Measurements from ENCODE around the gene LCE5A. TPM values are rescaled to one million over a fixed set of nuclear protein-coding genes. Genes with fewer than 3 reads are reported as not detected.

Gene LCE5A
- total and polyA plus RNA-seq, 2 donors (not counting 3 experiments of a cell fraction or from before 2014, with no cell fraction given), result not detected

DNA sequence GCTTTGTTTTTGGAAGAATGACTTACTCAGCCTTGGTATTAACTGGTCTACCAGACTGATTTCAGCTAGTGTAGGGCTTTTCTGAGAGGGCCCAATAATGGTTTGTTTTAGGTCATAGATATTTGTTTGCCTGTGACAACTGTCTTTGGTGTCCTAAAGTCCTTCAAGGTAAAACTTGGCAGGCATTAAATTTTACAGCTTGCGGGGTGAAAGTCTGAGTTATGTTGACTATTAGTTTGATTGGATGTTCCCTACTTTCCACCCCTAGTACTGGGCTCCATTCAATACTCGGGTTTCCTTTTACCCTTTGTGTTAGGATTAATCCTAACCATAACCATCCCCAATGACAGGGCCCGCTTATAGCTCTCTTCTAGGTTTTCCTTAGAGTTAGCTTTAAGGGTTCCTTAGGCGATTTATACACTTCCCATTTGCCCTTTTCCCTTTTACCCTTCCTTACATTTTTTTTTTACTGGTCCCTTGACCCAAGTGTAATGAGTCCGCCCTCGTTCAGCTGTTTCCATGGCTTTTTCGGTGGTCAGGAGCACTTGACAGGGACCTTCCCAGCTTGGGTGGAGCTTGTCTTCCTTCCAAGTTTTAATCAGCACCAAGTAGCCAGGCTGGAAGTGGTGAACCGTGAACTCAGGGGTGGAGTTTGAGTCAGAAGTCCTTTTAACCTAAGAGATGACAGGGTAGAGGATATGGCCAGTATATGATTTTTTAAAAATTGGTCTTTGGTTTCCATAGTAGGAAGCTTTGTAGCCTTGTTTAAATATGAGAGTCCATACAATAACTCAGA lies 28.5 kb upstream of the LCE5A start:
- dilution Hi-C loops (cut with MboI; ENCODE audit: extremely low pct_ligation_motif_present, low sequenced_read_pairs) (no loop called here), intact Hi-C loops (cut with micrococcal nuclease) (loop anchor here (2.0 kb wide), 1 partner anchor 77 kb away; no protein-coding TSS in a partner anchor)
- POLR2A ChIA-PET, result no interaction called here
- Histone ChIP-seq H4K20me1 (replicated peaks; ENCODE audit: control insufficient read depth, extremely low read depth, insufficient read depth, low read length) (no peaks in the 10 kb centered on the region), H3K9me1 (replicated peaks; ENCODE audit: control insufficient read depth, extremely low read depth, insufficient read depth, low read length) (no peaks in the 10 kb centered on the region), H3K36me3 (ENCODE audit: control insufficient read depth in 2 of 2, extremely low read depth in 1 of 2, insufficient read depth in 2 of 2, low read length in 2 of 2) (no peaks in the 10 kb centered on the region), H2AFZ (ENCODE audit: low read depth, low read length) (no peak overlapping the region), H3K27me3 (ENCODE audit: control insufficient read depth in 2 of 2, insufficient read depth in 2 of 2, low read length in 2 of 2) (no peaks in the 10 kb centered on the region), H3K4me2 (ENCODE audit: insufficient read depth, low read length) (no peak overlapping the region), H3K79me2 (ENCODE audit: control insufficient read depth, insufficient read depth, low read length) (no peaks in the 10 kb centered on the region), H3K9me3 (replicated peaks; ENCODE audit: control insufficient read depth, insufficient read depth, low read length) (no peaks in the 10 kb centered on the region), H3K4me1 (ENCODE audit: control insufficient read depth, extremely low read depth, insufficient read depth, low read length) (no peaks in the 10 kb centered on the region), H3K4me3 (replicated peaks in 1 of 3; ENCODE audit: insufficient read depth in 1 of 3, low read depth in 1 of 3, low read length in 3 of 3) (no peak overlapping the region), H3K9ac (replicated peaks; ENCODE audit: extremely low read depth, insufficient read depth, low read length) (no peak overlapping the region), H3K27ac (ENCODE audit: insufficient read depth, low read depth, low read length) (no peak overlapping the region)
- no TSS peak for BruUV-seq (replicated peaks)
- FAIRE-seq (no peak), DNase-seq (ENCODE audit: low read depth, low spot score) (no peak)
- CTCF ChIA-PET, result interaction anchor here (1.3 to 2.0 kb wide), 2 partner anchors 23 to 24 kb away, joined by 3 to 7 read pairs; no protein-coding TSS in a partner anchor
- TF ChIP-seq POLR2AphosphoS5 (IDR thresholded peaks at IDR 0.05; ENCODE audit: insufficient read depth, low read depth, low read length) (no peak), CTCF (IDR thresholded peaks at IDR 0.05; ENCODE audit: extremely low read depth in 1 of 2, insufficient read depth in 1 of 2, low read depth in 1 of 2, low read length in 2 of 2) (no peak), GATA2 (IDR thresholded peaks at IDR 0.05; ENCODE audit: insufficient read depth, insufficient read length, low read depth, low read length) (no peak), MYC (IDR thresholded peaks at IDR 0.05; ENCODE audit: low read depth, low read length) (no peak), FOS (IDR thresholded peaks at IDR 0.05; ENCODE audit: borderline replicate concordance, insufficient read depth, low read length) (no peak), POLR2A (IDR thresholded peaks at IDR 0.05; ENCODE audit: low read depth, low read length) (no peak), EZH2 (IDR thresholded peaks at IDR 0.05; ENCODE audit: borderline replicate concordance, low read depth, low read length, severe bottlenecking) (no peak), JUN (IDR thresholded peaks at IDR 0.05; ENCODE audit: borderline replicate concordance, insufficient read depth, insufficient read length, low read depth) (no peak)
- TF ChIP-seq, protein P1, sequence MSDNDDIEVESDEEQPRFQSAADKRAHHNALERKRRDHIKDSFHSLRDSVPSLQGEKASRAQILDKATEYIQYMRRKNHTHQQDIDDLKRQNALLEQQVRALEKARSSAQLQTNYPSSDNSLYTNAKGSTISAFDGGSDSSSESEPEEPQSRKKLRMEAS (IDR thresholded peaks at IDR 0.05; ENCODE audit: insufficient read depth, insufficient read length), result no peak
